Small intestine (tissue), 4 donors: ENCODE results near the gene DCTD. TPM values are rescaled to one million over a fixed set of nuclear protein-coding genes. Genes with fewer than 3 reads are reported as not detected.

Source experiments
- polyA plus RNA-seq, 4 donors: library from polyadenylated mRNA; stranded (reverse) in 3 of 4; unstranded in 1 of 4; fragments of 200-250 nt in 3 of 4; fragments of 120-200 nt in 1 of 4; gene quantifications; one replicate each; pipeline versions ENCODE4 v1.2.1 to v1.2.3, GENCODE V29; 2013
- donor health status: healthy with polysubstance abuse.
- donor health status: Bipolar disorder and iron deficiency.
- donor health status: healthy.

DCTD gene
- polyA plus RNA-seq, 4 donors, result 17.9 to 82.3 (median 47.5) TPM

Other genes starting within 250 kb of the DCTD start
- 10 to 100 TPM in 1 of 4 donors, 1 to 10 TPM in 2, under 1 TPM in 1; 0.22 to 15.6 (median 2.1) TPM for gene WWC2, start 181.9 kb upstream of the DCTD start, polyA plus RNA-seq